HG03280 (cell line): ENCODE results near the gene RGS6.

Source experiments
- ATAC-seq: cut with Tn5 transposase; IDR thresholded peaks from one replicate; pipeline ENCODE4 v1.9.1; 2021; ENCODE audit warnings: mild to moderate bottlenecking, moderate library complexity; ENCODE audit not compliant: unreplicated experiment

The RGS6 gene

GRCh38 chr14:72479461-72479931 is 547.3 kb downstream of the RGS6 start:
- no peak for ATAC-seq

GRCh38 chr14:72480464-72481243 is 548.4 kb downstream of the RGS6 start:
- no peak for ATAC-seq

DNA sequence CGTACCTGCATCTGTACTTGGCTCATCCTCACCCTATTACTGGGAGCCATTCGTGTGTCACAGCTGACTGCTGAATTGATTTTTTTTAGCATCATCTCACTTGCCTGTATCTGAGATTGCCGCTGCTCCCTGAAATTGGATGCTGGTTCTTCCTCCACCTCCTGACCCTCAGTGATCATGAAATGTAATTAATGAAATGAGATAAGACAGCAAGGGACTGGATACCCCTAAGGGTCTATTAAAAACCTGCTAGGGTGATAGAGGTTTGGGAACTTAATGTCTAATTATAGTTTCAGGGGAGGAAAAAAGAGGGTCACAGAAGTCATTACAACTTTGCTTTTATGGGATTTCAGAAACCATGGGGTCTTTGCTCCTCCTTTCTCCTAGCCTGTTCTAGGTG is 551.1 kb downstream of the RGS6 start:
- ATAC-seq = no peak

- no peak for ATAC-seq
These were observed 553.5 kb downstream of the RGS6 start for GRCh38 chr14:72485695-72486094.

- ATAC-seq = no peak
These were observed 556.3 kb downstream of the RGS6 start for GRCh38 chr14:72488514-72488913.

GRCh38 chr14:72492196-72492595 is 560.0 kb downstream of the RGS6 start:
- no peak for ATAC-seq

DNA sequence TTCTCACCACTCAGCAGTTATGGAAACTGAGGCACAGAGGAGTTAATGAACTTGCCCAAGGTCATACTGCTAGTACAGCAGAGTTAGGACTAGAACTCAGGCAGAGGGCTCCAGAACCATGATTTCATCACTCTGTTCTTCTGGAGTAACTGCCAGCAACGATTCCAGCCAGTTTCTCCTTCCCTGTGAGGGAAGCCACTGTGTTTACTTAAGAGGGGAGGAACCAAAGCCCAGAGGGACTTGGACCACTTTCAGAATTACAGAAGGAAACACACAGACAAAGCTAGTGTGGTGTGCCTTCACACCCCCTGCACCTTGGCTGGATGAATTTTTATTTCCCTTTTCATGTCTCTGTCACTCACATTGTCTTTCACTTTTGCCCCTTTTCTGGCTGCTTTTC is 563.4 kb downstream of the RGS6 start:
- ATAC-seq = no peak

GRCh38 chr14:72498646-72499045 is 566.4 kb downstream of the RGS6 start:
- ATAC-seq = no peak

- no peak for ATAC-seq
These were observed 567.5 kb downstream of the RGS6 start for GRCh38 chr14:72499746-72500145.

DNA sequence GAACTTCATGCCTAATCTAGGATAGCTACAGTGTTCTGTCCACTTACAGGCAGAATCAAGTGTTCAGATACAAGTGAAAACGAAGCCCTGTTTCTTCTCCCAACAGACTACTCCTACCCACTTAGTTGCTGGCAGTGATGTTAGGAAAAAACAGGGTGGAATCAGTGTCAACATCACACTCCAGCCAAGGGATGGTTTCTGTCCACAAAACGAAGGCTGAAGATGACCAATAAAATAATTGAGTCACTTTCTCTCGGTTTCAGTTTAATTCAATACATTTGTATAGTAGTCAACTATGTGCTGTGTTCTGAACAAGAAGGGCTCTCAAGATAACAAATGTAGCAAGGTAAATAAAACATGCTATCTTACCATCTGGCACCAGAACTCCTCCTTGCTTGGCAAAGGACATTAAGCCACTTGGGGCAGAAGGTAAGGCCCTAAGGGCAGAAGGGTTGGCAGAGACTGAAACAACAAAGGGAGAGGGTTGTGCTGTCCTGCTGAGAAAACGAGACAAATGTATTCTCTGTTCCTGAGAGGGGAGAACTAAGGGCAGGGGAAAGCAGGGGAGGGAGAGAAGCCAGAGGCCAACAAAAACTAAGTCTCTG is 568.1 kb downstream of the RGS6 start:
- no peak for ATAC-seq

- ATAC-seq = no peak
These were observed 569.2 kb downstream of the RGS6 start for GRCh38 chr14:72501439-72501838.

GRCh38 chr14:72503271-72503670 is 571.0 kb downstream of the RGS6 start:
- ATAC-seq = no peak

DNA sequence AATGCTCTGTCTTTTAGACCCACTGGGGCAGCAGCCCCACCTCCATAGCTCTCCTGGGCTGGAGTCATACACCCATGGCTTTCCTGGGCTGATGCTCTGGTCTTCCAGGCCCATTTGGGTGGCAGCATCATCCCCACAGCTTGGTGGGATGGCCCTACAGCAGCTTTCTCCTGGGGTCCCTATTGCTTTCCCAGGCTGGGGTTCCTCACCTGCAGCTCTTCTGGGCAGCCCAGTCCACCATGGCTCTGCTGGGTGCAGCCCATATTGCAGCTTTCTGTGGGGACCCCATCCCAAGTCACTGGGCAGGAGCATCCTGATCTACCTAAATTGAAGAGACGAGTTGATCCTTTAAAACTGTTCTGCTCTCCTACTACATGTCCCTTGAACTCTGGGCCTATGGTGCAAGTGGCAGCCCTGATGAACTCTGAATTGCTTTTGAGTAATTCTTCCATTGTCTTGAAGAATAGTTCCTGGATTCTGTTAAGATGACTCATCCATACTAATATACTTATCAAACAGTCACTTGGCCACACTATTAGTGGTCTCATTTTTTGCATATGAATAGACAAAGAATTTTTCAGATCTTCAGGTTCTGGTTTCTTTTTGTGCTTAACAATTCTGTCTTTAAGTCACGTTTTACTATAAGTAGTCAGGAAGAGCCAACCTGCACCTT is 571.6 kb downstream of the RGS6 start:
- no peak for ATAC-seq

DNA sequence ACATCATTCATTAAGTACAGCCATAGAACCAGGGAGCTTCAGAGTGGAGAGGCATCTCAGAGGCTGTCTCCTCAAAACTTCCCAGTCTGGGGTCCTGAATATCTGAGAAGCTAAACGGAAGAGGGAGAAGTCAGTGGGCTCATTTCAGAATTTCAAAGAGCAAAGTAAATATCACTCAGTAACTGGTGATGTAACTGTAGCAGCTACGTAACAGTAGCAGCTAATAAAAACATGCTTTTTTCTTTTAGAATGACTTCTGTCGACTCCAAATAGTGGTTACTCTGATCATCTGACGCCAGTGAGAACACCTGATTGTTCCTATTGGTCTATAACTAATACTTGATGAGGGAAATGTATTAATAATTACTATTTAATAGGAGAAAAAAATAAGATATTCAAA is 578.3 kb downstream of the RGS6 start:
- no peak for ATAC-seq

DNA sequence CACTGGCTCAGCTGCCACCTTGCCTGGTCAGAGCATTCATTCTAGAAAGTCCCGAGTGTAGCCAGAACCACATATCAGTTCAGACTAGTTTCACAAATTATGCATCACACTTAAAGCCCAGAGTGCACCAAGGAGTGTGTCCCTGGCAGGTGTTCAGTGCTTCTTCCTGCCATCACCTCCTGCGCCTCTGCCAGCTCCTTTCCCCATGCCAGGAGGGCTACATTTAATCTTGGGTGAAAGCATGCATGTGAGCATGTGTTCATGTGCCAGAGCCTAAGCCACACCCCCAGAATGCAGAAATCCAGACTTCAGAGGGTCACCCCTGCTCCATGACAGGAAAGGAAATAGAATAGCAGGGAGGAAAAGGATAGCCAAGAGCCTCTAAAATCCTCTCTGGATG is 580.1 kb downstream of the RGS6 start:
- no peak for ATAC-seq

- ATAC-seq = no peak
These were observed 580.7 kb downstream of the RGS6 start for GRCh38 chr14:72512925-72513324.

DNA sequence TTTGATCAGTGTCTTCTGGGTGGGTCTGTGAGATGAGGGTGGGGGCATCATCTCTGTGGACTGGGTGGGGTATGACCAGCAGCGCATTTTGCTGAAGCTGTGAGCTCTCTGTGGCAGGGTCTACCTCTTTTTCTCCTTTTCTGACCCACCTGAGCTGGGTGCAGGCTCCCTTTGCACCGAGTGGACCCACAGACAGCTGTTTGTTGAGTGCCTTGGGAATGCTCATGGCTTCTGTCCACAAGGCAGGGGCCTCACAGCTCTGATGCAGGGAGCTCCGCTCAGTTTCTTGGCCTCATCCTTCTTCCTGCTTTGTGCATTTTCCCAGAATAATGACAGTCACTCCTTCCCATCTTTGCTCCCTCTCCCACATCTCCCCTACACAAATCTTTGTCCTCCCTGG is 581.1 kb downstream of the RGS6 start:
- no peak for ATAC-seq

GRCh38 chr14:72513965-72514659 is 581.9 kb downstream of the RGS6 start:
- no peak for ATAC-seq

DNA sequence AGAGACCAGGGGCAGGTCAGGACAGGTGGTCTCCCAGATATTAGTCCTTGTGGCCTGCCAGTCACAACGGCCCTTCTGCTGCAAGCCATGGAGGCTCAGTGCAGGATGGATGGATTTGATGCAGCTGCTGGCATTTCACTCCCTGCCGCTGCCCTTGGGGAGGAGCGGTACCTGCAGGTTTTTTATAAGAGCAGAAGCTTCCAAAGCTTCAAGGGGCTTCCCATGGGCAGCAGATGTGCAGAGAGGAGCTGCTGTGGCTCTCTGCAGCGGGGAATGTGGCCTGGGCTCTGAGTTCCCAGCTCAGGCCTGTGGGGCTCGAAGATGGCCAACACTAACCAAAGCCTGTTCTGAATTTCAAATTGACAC is 582.4 kb downstream of the RGS6 start:
- no peak for ATAC-seq

DNA sequence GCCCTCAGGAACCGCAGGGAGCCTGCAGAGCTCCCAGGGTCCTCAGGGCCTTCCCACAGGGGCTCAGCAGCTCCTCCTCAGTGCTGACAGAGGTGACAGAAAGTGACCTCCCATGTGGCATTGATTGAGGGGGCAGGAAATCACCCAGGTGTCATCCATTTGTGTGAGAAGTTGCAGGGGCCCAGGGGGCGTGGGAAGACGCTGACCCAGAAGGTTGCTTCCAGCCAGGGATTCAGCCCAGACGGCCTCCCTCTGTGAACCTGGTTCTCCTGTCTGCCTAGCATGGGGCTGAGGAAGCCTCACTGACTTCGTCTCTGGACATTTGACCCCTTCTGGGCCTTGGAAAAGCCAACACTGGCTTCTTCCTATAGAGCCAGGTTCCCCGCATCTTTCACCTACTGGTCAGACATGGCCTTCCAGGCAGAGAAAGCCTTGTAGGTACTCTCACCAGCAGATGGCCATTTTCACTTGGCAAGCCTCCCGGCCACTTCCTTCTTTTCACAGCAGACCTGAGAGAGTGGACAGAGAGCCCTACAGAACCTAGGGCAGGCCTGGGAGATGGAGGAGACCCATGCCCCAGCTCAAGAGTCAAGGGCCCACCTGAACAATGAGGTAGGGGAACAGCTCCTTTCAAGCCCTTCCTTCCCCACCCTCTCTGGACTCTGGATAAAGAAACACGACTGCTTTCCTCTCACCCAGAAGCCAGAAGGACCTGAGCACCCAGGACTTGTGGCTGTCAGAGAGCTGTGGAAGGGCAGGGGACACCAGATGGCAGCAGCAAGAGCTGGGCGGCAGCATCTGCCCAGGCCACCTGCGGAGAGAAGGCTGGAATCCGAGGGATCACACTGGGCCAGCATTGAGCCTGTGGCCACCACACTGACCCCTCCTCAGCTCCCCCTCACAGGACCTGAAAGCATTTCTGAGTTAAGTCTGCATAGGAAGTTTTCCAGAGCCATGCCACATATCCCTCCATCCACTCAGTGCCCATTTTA is 583.8 kb downstream of the RGS6 start:
- ATAC-seq = no peak
